Epithelial cell of prostate (primary cell): ENCODE measurements around the gene MAP3K10.
"Not testable (repeated sequence)": the region's sequence is repeated elsewhere in the genome, so short reads cannot be mapped to it uniquely, and the experiment has no call there.

ENCODE experiments used
- DNase-seq: peaks from one replicate; pipeline ENCODE4 v3.0.0-alpha.2; 2011; ENCODE audit warnings: low read depth, low spot score
- H3K27ac ChIP-seq: fragments of 450-650 bp; 2 replicates; pipeline ENCODE4 v1.5.1; 2017; ENCODE audit warnings: mild to moderate bottlenecking

Gene MAP3K10

GRCh38 chr19:40190891-40191835 is at the start of gene MAP3K10:
Gene MAP3K10 (plus strand): TSS chr19:40191426. CDS start chr19:40192032, 606 bp downstream.
- no peak for DNase-seq
- peak within 1 kb of the TSS; percentile 78 for H3K27ac ChIP-seq

GRCh38 chr19:40141551-40141950 is 49.7 kb upstream of the MAP3K10 start:
- no peak for DNase-seq
- H3K27ac ChIP-seq, result no peak overlapping the region

GRCh38 chr19:40143612-40144011 is 47.6 kb upstream of the MAP3K10 start:
- H3K27ac ChIP-seq, result no peak overlapping the region
- DNase-seq, result no peak

GRCh38 chr19:40144151-40144550 is 47.1 kb upstream of the MAP3K10 start:
- no peak overlapping the region for H3K27ac ChIP-seq
- no peak for DNase-seq

GRCh38 chr19:40144947-40145748 is 46.1 kb upstream of the MAP3K10 start:
- H3K27ac ChIP-seq, result no peak overlapping the region
- DNase-seq, result no peak

- not testable (repeated sequence) for DNase-seq, H3K27ac ChIP-seq
These were observed 45.5 kb upstream of the MAP3K10 start for GRCh38 chr19:40145749-40146029.

- H3K27ac ChIP-seq, result peak overlapping the region; percentile 30
- no peak for DNase-seq
These were observed 43.9 kb upstream of the MAP3K10 start for GRCh38 chr19:40147338-40147692.

GRCh38 chr19:40147693-40148347 is 43.4 kb upstream of the MAP3K10 start:
- peak overlapping the region; percentile 30 for H3K27ac ChIP-seq
- peak; percentile 16 for DNase-seq

GRCh38 chr19:40149501-40149900 is 41.7 kb upstream of the MAP3K10 start:
- no peak overlapping the region for H3K27ac ChIP-seq
- no peak for DNase-seq

- no peak overlapping the region for H3K27ac ChIP-seq
- no peak for DNase-seq
These were observed 41.1 kb upstream of the MAP3K10 start for GRCh38 chr19:40150170-40150569.

GRCh38 chr19:40154121-40154680 is 37.0 kb upstream of the MAP3K10 start:
- no peak for DNase-seq
- no peak overlapping the region for H3K27ac ChIP-seq

- no peak overlapping the region for H3K27ac ChIP-seq
- no peak for DNase-seq
These were observed 35.4 kb upstream of the MAP3K10 start for GRCh38 chr19:40155749-40156265.

- no peak for DNase-seq
- no peak overlapping the region for H3K27ac ChIP-seq
These were observed 34.2 kb upstream of the MAP3K10 start for GRCh38 chr19:40157059-40157458.

- no peak overlapping the region for H3K27ac ChIP-seq
- no peak for DNase-seq
These were observed 31.5 kb upstream of the MAP3K10 start for GRCh38 chr19:40159744-40160143.

GRCh38 chr19:40162104-40162503 is 29.1 kb upstream of the MAP3K10 start:
- DNase-seq, result no peak
- H3K27ac ChIP-seq, result no peak overlapping the region

GRCh38 chr19:40163541-40164129 is 27.6 kb upstream of the MAP3K10 start:
- no peak overlapping the region for H3K27ac ChIP-seq
- no peak for DNase-seq

- DNase-seq, result no peak
- no peak overlapping the region for H3K27ac ChIP-seq
These were observed 25.8 kb upstream of the MAP3K10 start for GRCh38 chr19:40165362-40165937.

- not testable (repeated sequence) for H3K27ac ChIP-seq, DNase-seq
These were observed 21.5 kb upstream of the MAP3K10 start for GRCh38 chr19:40169482-40170302.
